Colonic mucosa (tissue), 4 donors: ENCODE measurements around the gene SLIT1. TPM values are rescaled to one million over a fixed set of nuclear protein-coding genes. Genes with fewer than 3 reads are reported as not detected.

Source experiments
- DNase-seq: peaks from one replicate; pipeline ENCODE4 v3.0.0-alpha.2; 2020
- H3K27ac ChIP-seq: fragments of 200-600 bp; one replicate; pipeline ENCODE4 v1.8.0; 2021
- H3K27me3 ChIP-seq: fragments of 200-600 bp; one replicate; pipeline ENCODE4 v1.8.0; 2021
- H3K36me3 ChIP-seq: fragments of 200-600 bp; one replicate; pipeline ENCODE4 v1.8.0; 2021
- H3K4me1 ChIP-seq: fragments of 200-600 bp; one replicate; pipeline ENCODE4 v1.8.0; 2021; ENCODE audit warnings: mild to moderate bottlenecking
- H3K4me3 ChIP-seq: fragments of 200-600 bp; one replicate; pipeline ENCODE4 v1.8.0; 2021
- H3K9ac ChIP-seq, 2 donors: one replicate each; pipeline ENCODE4 v1.7.0; 2013; ENCODE audit warnings: control low read depth in 2 of 2, low read depth in 2 of 2, low read length in 2 of 2
- H3K9me3 ChIP-seq: fragments of 200-600 bp; one replicate; pipeline ENCODE4 v1.8.0; 2021
- intact Hi-C: fragments of 100-400 bp; cut with DNase I; formaldehyde crosslinking; loops from one replicate; pipeline ENCODE4 v1.14.1; 2022
- total RNA-seq, 2 donors: library from RNA; stranded (reverse); fragmentation: NEBNext Ultra II Directional in 1 of 2; extraction: Animal tissue kit (Norgen Biotek cat#: 25700) in 1 of 2; gene quantifications; one replicate each; pipeline ENCODE4 v1.2.1, GENCODE V29; 2021
- TF ChIP-seq, protein P1 (sequence below): fragments of 200-600 bp; IDR thresholded peaks from one replicate; pipeline ENCODE4 v1.8.0; 2022; ENCODE audit warnings: antibody characterized with exemption, mild to moderate bottlenecking
- donor health status: healthy.
- donor health status: DM: no; HTN: no; CAD: no.
- donor health status: DM: no; HTN: no; CAD: no.

The SLIT1 gene
- total RNA-seq, 2 donors from 2014 or later: 0.17 to 0.24 TPM

DNA sequence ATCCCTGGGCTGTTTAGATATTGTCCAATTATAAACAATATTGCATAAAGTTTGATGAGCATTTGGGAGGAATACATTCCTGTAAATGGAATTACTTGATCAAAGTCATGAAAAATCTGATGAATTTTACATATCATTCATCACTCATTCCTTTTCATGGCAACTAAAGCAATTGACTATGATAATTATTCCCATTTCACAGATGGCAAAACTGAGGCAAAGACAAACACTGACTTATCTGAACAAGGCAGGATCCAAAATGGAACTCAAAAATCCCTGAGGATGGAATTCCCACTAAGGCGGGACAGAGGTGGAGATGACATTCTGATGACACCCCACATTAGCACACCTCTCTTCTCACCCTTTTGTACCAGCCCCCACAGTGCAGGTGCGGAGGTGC lies 17.1 kb downstream of the SLIT1 start:
- H3K9ac ChIP-seq: no peak overlapping the region
- H3K4me3 ChIP-seq: no peak overlapping the region
- DNase-seq: no peak
- H3K9me3 ChIP-seq: no peaks in the 10 kb centered on the region
- no peak overlapping the region for H3K27ac ChIP-seq
- H3K4me1 ChIP-seq: no peaks in the 10 kb centered on the region
- no peaks in the 10 kb centered on the region for H3K36me3 ChIP-seq
- intact Hi-C loops: no loop called here
- H3K27me3 ChIP-seq: no peaks in the 10 kb centered on the region
- TF ChIP-seq, protein P1, sequence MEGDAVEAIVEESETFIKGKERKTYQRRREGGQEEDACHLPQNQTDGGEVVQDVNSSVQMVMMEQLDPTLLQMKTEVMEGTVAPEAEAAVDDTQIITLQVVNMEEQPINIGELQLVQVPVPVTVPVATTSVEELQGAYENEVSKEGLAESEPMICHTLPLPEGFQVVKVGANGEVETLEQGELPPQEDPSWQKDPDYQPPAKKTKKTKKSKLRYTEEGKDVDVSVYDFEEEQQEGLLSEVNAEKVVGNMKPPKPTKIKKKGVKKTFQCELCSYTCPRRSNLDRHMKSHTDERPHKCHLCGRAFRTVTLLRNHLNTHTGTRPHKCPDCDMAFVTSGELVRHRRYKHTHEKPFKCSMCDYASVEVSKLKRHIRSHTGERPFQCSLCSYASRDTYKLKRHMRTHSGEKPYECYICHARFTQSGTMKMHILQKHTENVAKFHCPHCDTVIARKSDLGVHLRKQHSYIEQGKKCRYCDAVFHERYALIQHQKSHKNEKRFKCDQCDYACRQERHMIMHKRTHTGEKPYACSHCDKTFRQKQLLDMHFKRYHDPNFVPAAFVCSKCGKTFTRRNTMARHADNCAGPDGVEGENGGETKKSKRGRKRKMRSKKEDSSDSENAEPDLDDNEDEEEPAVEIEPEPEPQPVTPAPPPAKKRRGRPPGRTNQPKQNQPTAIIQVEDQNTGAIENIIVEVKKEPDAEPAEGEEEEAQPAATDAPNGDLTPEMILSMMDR: no peak

DNA sequence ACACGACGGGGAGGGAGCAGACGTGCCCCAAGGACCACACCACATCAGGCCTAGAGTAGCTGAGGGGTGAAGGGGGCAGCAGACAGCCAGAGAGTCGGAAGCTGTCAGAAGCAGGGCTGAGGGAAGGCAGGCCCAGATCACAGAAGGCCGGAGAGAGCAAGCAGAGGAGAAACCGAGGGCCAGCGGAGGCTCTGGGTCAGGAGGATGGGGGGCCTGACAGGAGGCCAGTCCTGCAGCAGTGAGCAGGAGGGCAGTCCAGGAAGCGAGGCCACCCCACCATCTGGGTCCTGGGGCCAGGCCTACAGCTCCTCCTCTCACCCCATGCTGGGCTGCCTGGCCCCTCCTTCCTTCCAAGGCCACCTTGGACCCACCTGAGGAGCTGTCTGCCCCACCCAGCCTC lies 20.3 kb downstream of the SLIT1 start:
- no peak overlapping the region for H3K9ac ChIP-seq
- no peaks in the 10 kb centered on the region for H3K27me3 ChIP-seq
- TF ChIP-seq, protein P1: no peak
- intact Hi-C loops: no loop called here
- no peak overlapping the region for H3K27ac ChIP-seq
- no peaks in the 10 kb centered on the region for H3K4me1 ChIP-seq
- H3K36me3 ChIP-seq: no peaks in the 10 kb centered on the region
- H3K9me3 ChIP-seq: no peaks in the 10 kb centered on the region
- DNase-seq: no peak
- H3K4me3 ChIP-seq: no peak overlapping the region

DNA sequence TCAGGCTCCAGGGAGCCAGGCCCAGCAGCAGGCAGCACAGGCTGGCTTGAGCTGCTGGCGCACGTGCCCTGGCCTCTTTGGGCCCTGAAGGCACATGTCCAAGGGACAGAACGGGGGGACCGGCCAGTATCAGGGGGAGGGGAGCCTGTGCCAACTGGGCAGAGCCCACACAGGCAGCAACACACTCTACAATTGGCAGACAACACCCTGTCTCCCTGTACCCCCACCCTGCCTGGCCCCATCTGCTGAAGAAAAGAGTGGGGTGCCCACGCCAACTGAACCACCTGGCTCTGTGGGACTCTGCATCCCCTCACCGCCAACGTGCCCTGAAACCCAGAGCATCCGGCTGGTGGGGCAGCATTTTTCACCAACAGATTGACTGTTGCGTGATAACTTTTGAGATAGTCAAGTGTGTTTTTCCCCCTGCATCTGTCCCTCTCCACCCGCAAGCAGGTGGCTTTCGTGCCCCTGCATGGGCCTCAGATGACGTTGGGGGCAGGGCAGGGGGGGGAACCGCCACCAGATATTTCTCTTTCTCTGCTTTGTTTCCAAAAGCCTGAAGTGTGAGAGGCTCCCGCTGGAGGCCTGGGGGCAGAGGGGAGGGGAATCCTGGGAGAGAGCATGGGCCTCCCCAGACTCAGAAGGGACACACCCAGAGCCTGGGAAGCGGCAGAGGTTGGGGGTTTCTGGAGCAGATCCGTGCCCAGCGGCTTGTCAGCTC lies 21.8 kb downstream of the SLIT1 start:
- H3K9ac ChIP-seq: no peak overlapping the region
- intact Hi-C loops: no loop called here
- TF ChIP-seq, protein P1: no peak

DNA sequence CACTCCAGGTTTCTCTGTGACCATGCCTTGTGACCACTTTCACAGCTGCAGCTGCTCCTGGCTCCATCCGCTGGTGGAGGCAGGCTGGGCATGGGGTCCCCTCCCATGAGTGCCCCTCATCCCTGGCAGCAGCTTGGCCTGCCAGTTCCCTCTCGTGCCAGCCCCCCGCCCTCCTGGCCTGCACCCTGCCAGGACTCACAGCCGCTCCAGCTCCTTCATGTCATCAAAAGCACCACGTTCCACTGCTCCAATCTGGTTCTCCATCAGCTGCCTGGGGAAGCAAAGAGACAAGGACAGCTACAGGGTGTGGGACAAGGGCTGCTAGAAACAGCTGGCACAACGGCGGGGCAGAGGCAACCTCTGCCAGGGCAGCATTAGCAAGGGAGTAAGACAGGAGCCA lies 22.6 kb downstream of the SLIT1 start:
- TF ChIP-seq, protein P1: no peak

More for the DNA sequence above, 21.8 kb downstream of the SLIT1 start:
- DNase-seq: no peak
- Histone ChIP-seq H3K9me3 (no peaks in the 10 kb centered on the region), H3K4me1 (no peaks in the 10 kb centered on the region), H3K36me3 (no peaks in the 10 kb centered on the region), H3K27me3 (no peaks in the 10 kb centered on the region), H3K27ac (no peak overlapping the region), H3K4me3 (no peak overlapping the region)

DNA sequence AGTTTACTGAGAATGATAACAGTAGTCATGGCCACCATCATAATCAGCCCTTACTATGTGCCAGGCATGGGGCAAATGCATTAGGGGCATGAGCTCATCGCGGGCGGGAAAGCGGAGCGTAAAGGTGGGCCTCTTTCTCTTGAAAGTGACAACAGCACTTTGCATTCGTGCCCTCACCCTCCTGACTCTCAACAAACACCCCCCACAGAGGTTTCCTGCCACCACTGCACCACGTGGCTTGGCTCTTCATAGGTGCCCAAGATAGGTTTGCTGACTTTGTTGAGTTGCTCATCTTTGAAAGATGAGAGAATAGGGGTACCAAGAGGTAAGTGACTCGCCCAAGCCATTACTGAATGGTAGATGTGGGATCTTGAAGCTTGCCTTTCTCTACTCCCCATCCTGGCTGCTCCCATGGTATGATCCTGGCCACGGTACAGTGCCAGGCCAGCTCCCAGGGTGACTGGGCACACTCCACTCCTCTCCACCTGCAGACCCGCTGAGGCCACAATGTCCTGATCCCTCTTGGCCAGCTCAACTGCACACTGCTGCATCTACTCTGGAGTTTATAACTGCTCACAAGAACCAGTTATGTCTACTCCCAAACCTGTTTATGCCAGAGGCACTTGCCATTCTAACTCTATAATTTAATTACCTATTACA lies 26.0 kb downstream of the SLIT1 start:
- Histone ChIP-seq H3K27ac (no peak overlapping the region), H3K4me3 (no peak overlapping the region), H3K27me3 (no peaks in the 10 kb centered on the region), H3K9ac (no peak overlapping the region), H3K9me3 (no peaks in the 10 kb centered on the region), H3K4me1 (no peaks in the 10 kb centered on the region), H3K36me3 (no peaks in the 10 kb centered on the region)
- intact Hi-C loops: no loop called here
- no peak for DNase-seq
- TF ChIP-seq, protein P1: no peak

More for the DNA sequence above, 22.6 kb downstream of the SLIT1 start:
- Histone ChIP-seq H3K4me3 (no peak overlapping the region), H3K27ac (no peak overlapping the region), H3K9me3 (no peaks in the 10 kb centered on the region), H3K27me3 (no peaks in the 10 kb centered on the region), H3K36me3 (no peaks in the 10 kb centered on the region), H3K9ac (no peak overlapping the region), H3K4me1 (no peaks in the 10 kb centered on the region)
- intact Hi-C loops: no loop called here
- no peak for DNase-seq
